VCaP (cell line): ENCODE results near the gene FGF12.
A peak's percentile ranks its signal among the peaks of the same experiment; 100 is the strongest.

Experiments
- H3K27ac ChIP-seq: fragments of 450-650 bp; 2 replicates; pipeline ENCODE4 v1.5.1; 2017
- CTCF ChIP-seq: fragments of 450-650 bp; conservative IDR thresholded peaks from 2 replicates; pipeline ENCODE4 v1.5.1; 2017; ENCODE audit warnings: mild to moderate bottlenecking, moderate library complexity

FGF12 gene

GRCh38 chr3:192467230-192468140 is 259.9 kb downstream of the FGF12 start:
- peak; percentile 89 for TF ChIP-seq CTCF
- H3K27ac ChIP-seq = no peak overlapping the region

GRCh38 chr3:192449036-192449435 is 278.3 kb downstream of the FGF12 start:
- H3K27ac ChIP-seq = no peak overlapping the region
- TF ChIP-seq CTCF = peak; percentile 67

- no peak overlapping the region for H3K27ac ChIP-seq
- TF ChIP-seq CTCF = no peak
Observed at GRCh38 chr3:192445770-192446644, 281.3 kb downstream of the FGF12 start.

GRCh38 chr3:192444791-192445106 is 282.6 kb downstream of the FGF12 start:
- H3K27ac ChIP-seq = no peak overlapping the region
- TF ChIP-seq CTCF = no peak; the same call in none of the 2 replicates

- peak; percentile 98 for TF ChIP-seq CTCF
- no peak overlapping the region for H3K27ac ChIP-seq
Observed at GRCh38 chr3:192444096-192444790, 283.1 kb downstream of the FGF12 start.

- no peak for TF ChIP-seq CTCF
- no peak overlapping the region for H3K27ac ChIP-seq
Observed at GRCh38 chr3:192435241-192435640, 292.1 kb downstream of the FGF12 start.

GRCh38 chr3:192434186-192434585 is 293.2 kb downstream of the FGF12 start:
- H3K27ac ChIP-seq = no peak overlapping the region
- TF ChIP-seq CTCF = no peak
